K562 (cell line): ENCODE measurements around the gene AGPAT3. TPM values are rescaled to one million over a fixed set of nuclear protein-coding genes. Genes with fewer than 3 reads are reported as not detected.
A peak's percentile ranks its signal among the peaks of the same experiment; 100 is the strongest.

Experiments
- ATAC-seq: fragments of 200-7000 bp; cut with Tn5 transposase; 3 replicates; pipeline ENCODE4 v1.9.1; 2020; ENCODE audit warnings: moderate library complexity
- BruUV-seq: library from RNA; stranded (reverse); fragments of 400-500 nt; replicated peaks from 2 replicates; lab custom pipeline; 2021; lab: Mats Ljungman, UMichigan
- CTCF ChIA-PET: fragments of 300-600 bp; formaldehyde crosslinking; extraction: SDS; loops from one replicate; lab custom pipeline; 2021; ENCODE audit warnings: low intra/inter-chr PET ratio; lab: Yijun Ruan, JAX
- POLR2A ChIA-PET: fragments of 300-600, 350-650 bp; sonication (Branson Sonifier 250); formaldehyde crosslinking; extraction: SDS; loops from one replicate; lab custom pipeline; 2021; ENCODE audit warnings: antibody characterized with exemption, inconsistent platforms; lab: Yijun Ruan, JAX
- DNase-seq, 4 experiments: peaks; one replicate each; pipeline versions ENCODE4 v3.0.0 to v3.0.0-alpha.2; 2011 to 2018; ENCODE audit warnings: low spot score in 3 of 4, mixed read lengths in 3 of 4; ENCODE audit errors: extremely low read depth in 1 of 4
- FAIRE-seq: peaks from 2 replicates; lab custom pipeline; 2011; peaks lifted over from hg19 to GRCh38; lab: Jason Lieb, UNC
- H2AFZ ChIP-seq: 2 replicates; pipeline ENCODE4 v1.6.0; 2011; ENCODE audit warnings: low read depth, low read length, control low read depth, inconsistent platforms
- H3K27ac ChIP-seq: fragments of 200-600 bp; 3 replicates; pipeline ENCODE4 v1.8.0; 2011; ENCODE audit warnings: low read depth, mild to moderate bottlenecking, control low read depth, inconsistent platforms, low read length, moderate library complexity, mixed read lengths; ENCODE audit errors: extremely low read depth
- H3K27me3 ChIP-seq, 2 experiments: fragments of 300-600 bp in 1 of 2; 2 replicates in 1 of 2; 3 replicates in 1 of 2; pipeline versions ENCODE4 v1.6.0 to v1.8.0; 2011; ENCODE audit warnings: inconsistent platforms in 2 of 2, low read length in 2 of 2, mild to moderate bottlenecking in 1 of 2, mixed read lengths in 1 of 2, moderate library complexity in 1 of 2; ENCODE audit not compliant: control insufficient read depth in 2 of 2, insufficient read depth in 2 of 2
- H3K36me3 ChIP-seq: fragments of 300-600 bp; 3 replicates; pipeline ENCODE4 v1.8.0; 2011; ENCODE audit warnings: mild to moderate bottlenecking, low read length, inconsistent platforms; ENCODE audit not compliant: control insufficient read depth, insufficient read depth
- H3K4me1 ChIP-seq, 2 experiments: fragments of 200-600 bp in 1 of 2; replicated peaks in 1 of 2; 2 replicates in 1 of 2; 3 replicates in 1 of 2; pipeline versions ENCODE4 v1.5.1 to v1.8.0; 2011; ENCODE audit warnings: inconsistent platforms in 2 of 2, low read length in 2 of 2, mild to moderate bottlenecking in 1 of 2, mixed read lengths in 1 of 2, moderate library complexity in 1 of 2; ENCODE audit not compliant: control insufficient read depth in 2 of 2, insufficient read depth in 2 of 2
- H3K4me2 ChIP-seq: 2 replicates; pipeline ENCODE4 v1.6.1; 2011; ENCODE audit warnings: low read length, control low read depth, inconsistent platforms, mixed read lengths; ENCODE audit not compliant: insufficient read depth
- H3K4me3 ChIP-seq: fragments of 200-600 bp; sonication (generic), shearing (Covaris generic); 2 replicates; pipeline ENCODE4 v1.5.1; 2016; ENCODE audit warnings: control low read depth, inconsistent platforms
- H3K79me2 ChIP-seq: fragments of 200-600 bp; 3 replicates; pipeline ENCODE4 v1.8.0; 2011; ENCODE audit warnings: low read length, inconsistent platforms; ENCODE audit not compliant: control insufficient read depth, insufficient read depth
- H3K9ac ChIP-seq, 2 experiments: 2 replicates each; pipeline versions ENCODE4 v1.6.0 to v1.6.1; 2011; ENCODE audit warnings: low read depth in 2 of 2, low read length in 2 of 2, control low read depth in 1 of 2, inconsistent platforms in 1 of 2, mild to moderate bottlenecking in 1 of 2, mixed read lengths in 1 of 2; ENCODE audit not compliant: insufficient read depth in 1 of 2
- H3K9me1 ChIP-seq: one replicate; pipeline ENCODE4 v1.6.0; 2011; ENCODE audit warnings: inconsistent platforms, mild to moderate bottlenecking, low read length, moderate library complexity; ENCODE audit not compliant: control insufficient read depth, insufficient read depth
- H3K9me3 ChIP-seq: replicated peaks from 2 replicates; pipeline ENCODE4 v1.5.1; 2011; ENCODE audit warnings: low read depth, low read length, inconsistent platforms; ENCODE audit not compliant: control insufficient read depth, insufficient read depth
- H4K20me1 ChIP-seq: replicated peaks from 2 replicates; pipeline ENCODE4 v1.6.1; 2011; ENCODE audit warnings: low read length, inconsistent platforms, mixed read lengths; ENCODE audit not compliant: control insufficient read depth, insufficient read depth
- ARHGAP35 ChIP-seq: fragments of 450-650 bp; IDR thresholded peaks from 2 replicates; pipeline ENCODE4 v1.6.1; 2018; ENCODE audit not compliant: partially characterized antibody
- FOXK2 ChIP-seq, 2 experiments: fragments of 450-650 bp; IDR thresholded peaks in 1 of 2; conservative IDR thresholded peaks in 1 of 2; 2 replicates each; pipeline ENCODE4 v1.6.1; 2016; ENCODE audit warnings: low read depth in 2 of 2, mild to moderate bottlenecking in 1 of 2
- GATA2 ChIP-seq: sonication (generic); formaldehyde crosslinking; IDR thresholded peaks from 2 replicates; pipeline ENCODE4 v1.4.0; 2020; ENCODE audit warnings: mild to moderate bottlenecking, missing genetic modification reagents
- GTF2B ChIP-seq: IDR thresholded peaks from 2 replicates; pipeline ENCODE4 v1.6.1; 2011; ENCODE audit not compliant: insufficient read length; ENCODE audit errors: extremely low read depth
- ID3 ChIP-seq, 2 experiments: fragments of 250-450 bp in 1 of 2; fragments of 450-650 bp in 1 of 2; sonication (Bioruptor Pico) in 1 of 2; IDR thresholded peaks; 2 replicates each; pipeline versions ENCODE4 v1.6.1 to v1.8.0; 2016 to 2021; ENCODE audit warnings: mild to moderate bottlenecking in 2 of 2, moderate library complexity in 2 of 2, missing compliant biosample characterization in 1 of 2, missing genetic modification characterization in 1 of 2
- NR1H2 ChIP-seq: sonication (generic); formaldehyde crosslinking; IDR thresholded peaks from 2 replicates; pipeline ENCODE4 v1.4.0; 2020; ENCODE audit warnings: mild to moderate bottlenecking, missing genetic modification reagents
- PTRF ChIP-seq: fragments of 450-650 bp; IDR thresholded peaks from 2 replicates; pipeline ENCODE4 v1.6.1; 2016; ENCODE audit warnings: mild to moderate bottlenecking, missing genetic modification characterization, missing compliant biosample characterization
- RFX1 ChIP-seq: fragments of 450-650 bp; IDR thresholded peaks from 2 replicates; pipeline ENCODE4 v1.6.1; 2016; ENCODE audit warnings: mild to moderate bottlenecking, moderate library complexity
- TBL1XR1 ChIP-seq, 2 experiments: IDR thresholded peaks; 2 replicates each; pipeline ENCODE4 v1.6.1; 2012; ENCODE audit warnings: improper control_type of control experiment in 2 of 2, low read length in 2 of 2, mild to moderate bottlenecking in 1 of 2
- TGIF2 ChIP-seq: sonication (generic); formaldehyde crosslinking; IDR thresholded peaks from 2 replicates; pipeline ENCODE4 v1.8.1; 2022; ENCODE audit warnings: mild to moderate bottlenecking, missing genetic modification reagents, moderate library complexity
- THRAP3 ChIP-seq: fragments of 450-650 bp; IDR thresholded peaks from 2 replicates; pipeline ENCODE4 v1.6.1; 2016; ENCODE audit warnings: mild to moderate bottlenecking, inconsistent platforms, borderline replicate concordance
- ZBTB11 ChIP-seq, 3 experiments: fragments of 200-800 bp in 1 of 3; fragments of 250-450 bp in 1 of 3; fragments of 450-650 bp in 1 of 3; sonication (Bioruptor Pico) in 1 of 3; sonication (Bioruptor generic) in 1 of 3; formaldehyde crosslinking in 1 of 3; IDR thresholded peaks; 2 replicates each; pipeline versions ENCODE4 v1.6.1 to v1.8.0; 2016 to 2022; ENCODE audit warnings: mild to moderate bottlenecking in 2 of 3, missing genetic modification characterization in 2 of 3, missing compliant biosample characterization in 1 of 3, moderate library complexity in 1 of 3
- ZKSCAN8 ChIP-seq: fragments of 200-800 bp; sonication (Bioruptor generic); IDR thresholded peaks from 2 replicates; pipeline ENCODE4 v1.6.1; 2016; ENCODE audit warnings: missing genetic modification characterization, missing compliant biosample characterization
- ZNF121 ChIP-seq: sonication (generic); formaldehyde crosslinking; conservative IDR thresholded peaks from 2 replicates; pipeline ENCODE4 v1.8.0; 2022; ENCODE audit warnings: missing genetic modification reagents
- ZNF253 ChIP-seq: fragments of 250-450 bp; sonication (Bioruptor Pico); conservative IDR thresholded peaks from 2 replicates; pipeline ENCODE4 v1.6.1; 2021; ENCODE audit warnings: mild to moderate bottlenecking
- ZNF668 ChIP-seq: fragments of 250-450 bp; sonication (Bioruptor Pico); IDR thresholded peaks from 2 replicates; pipeline ENCODE4 v1.8.0; 2022; ENCODE audit warnings: mild to moderate bottlenecking, inconsistent platforms
- ZNF76 ChIP-seq: fragments of 250-450 bp; sonication (Bioruptor Pico); IDR thresholded peaks from 2 replicates; pipeline ENCODE4 v1.4.0; 2020; ENCODE audit warnings: mild to moderate bottlenecking, moderate library complexity, borderline replicate concordance
- WGBS: fragments of 100-300 bp; shearing (Covaris generic); methylation state at CpG from one replicate; pipeline ENCODE4 v1.1.6; 2016; ENCODE audit warnings: low coverage, mixed read lengths; ENCODE audit not compliant: insufficient coverage; ENCODE audit errors: missing lambda C conversion rate; 5-methylcytosine and 5-hydroxymethylcytosine counted together
- in situ Hi-C: fragments of 300-500 bp; cut with MboI; formaldehyde crosslinking; loops from 4 replicates; pipeline ENCODE4 v1.15.0; 2018; ENCODE audit warnings: inconsistent platforms, mixed read lengths
- intact Hi-C: fragments of 100-400 bp; cut with micrococcal nuclease; formaldehyde crosslinking; loops from 2 replicates; pipeline ENCODE4 v1.14.2; 2022
- polyA plus RNA-seq, 8 experiments: library from polyadenylated mRNA; depleted of rRNA in 4 of 8; stranded (reverse) in 5 of 8; unstranded in 3 of 8; fragments of >200 nt; fragmentation: Nextera tagmentation in 2 of 8; fragmentation: Illumina TruSeq in 1 of 8; extraction: Ambion mirVana in 2 of 8; extraction: Trizol in 1 of 8; gene quantifications; 2 replicates each; pipeline versions ENCODE4 v1.2.1 to v1.2.3, GENCODE V29; 2011 to 2014; ENCODE audit warnings: inconsistent platforms in 1 of 8, missing spikeins in 1 of 8
- total RNA-seq, 7 experiments: library from RNA; depleted of rRNA in 6 of 7; stranded (reverse); fragments of >200 nt in 6 of 7; fragmentation: Illumina TruSeq in 2 of 7; extraction: Trizol in 2 of 7; gene quantifications; 2 replicates each; pipeline versions ENCODE4 v1.2.1 to v1.2.3, GENCODE V29; 2011 to 2021; ENCODE audit warnings: low replicate concordance in 1 of 7

The AGPAT3 gene
- total and polyA plus RNA-seq, 9 of the 15 experiments (the other 6 are each of a cell fraction or from before 2014, with no cell fraction given) = 1.5 to 88.4 (median 35.7) TPM

- POLR2A ChIA-PET = interaction anchor here (0.7 kb wide), 1 partner anchor 23 kb away, joined by 3 read pairs; no protein-coding TSS in a partner anchor
- Histone ChIP-seq H3K27ac (peak overlapping the region; percentile 71), H3K4me2 (peak overlapping the region; percentile 10; the same call in 1 of the 2 replicates), H3K9ac (peak overlapping the region; percentile 29 to 42; a peak in 3 of 4 replicates), H4K20me1 (no peaks in the 10 kb centered on the region), H3K4me1 (peaks cover 40 to 71% of the 10 kb centered on the region in 2 experiments), H3K9me3 (no peaks in the 10 kb centered on the region), H3K4me3 (no peak overlapping the region), H3K9me1 (no peaks in the 10 kb centered on the region), H3K79me2 (peaks cover 5% of the 10 kb centered on the region; the same call in 1 of the 3 replicates), H2AFZ (peak overlapping the region; percentile 68), H3K27me3 (no peaks in the 10 kb centered on the region), H3K36me3 (no peaks in the 10 kb centered on the region)
- WGBS = 29% methylated on average over 8 of the region's 8 CpGs
- ATAC-seq (no peak), DNase-seq (peak in 1 of 4 experiments; percentile 67), FAIRE-seq (peak; percentile 60)
- CTCF ChIA-PET = no interaction called here
- BruUV-seq = no TSS peak
- in situ Hi-C loops = no loop called here
- intact Hi-C loops = loop anchor here (5.0 kb wide), 1 partner anchor 33 kb away; no protein-coding TSS in a partner anchor
- TF ChIP-seq ZKSCAN8 (CRISPR knock-in tag) (peak; percentile 67; the same call in 1 of the 2 replicates), ARHGAP35 (no peak), RFX1 (peak; percentile 91), ZNF76 (CRISPR knock-in tag) (0 out of 2 replicates have a peak, but pooled peaks have one; percentile 56), NR1H2 (no peak), ZNF668 (CRISPR knock-in tag) (no peak), PTRF (peak; percentile 72), TGIF2 (CRISPR knock-in tag) (no peak), THRAP3 (no peak), ZNF121 (CRISPR knock-in tag) (no peak), ID3 (CRISPR knock-in tag; IDR thresholded peaks at IDR 0.05) (no peak), ID3 (tag; IDR thresholded peaks at IDR 0.05) (0 out of 2 replicates have a peak, but pooled peaks have one; percentile 42), ZBTB11 (CRISPR knock-in tag; IDR thresholded peaks at IDR 0.05) (peak in 1 of 3 experiments; percentile 51; a peak in 2 of 6 replicates), GATA2 (CRISPR knock-in tag) (no peak), FOXK2 (conservative IDR thresholded peaks at IDR 0.05 in 1 of 2, IDR thresholded peaks at IDR 0.05 in 1 of 2; ENCODE audit: low read depth in 2 of 2) (0 out of 4 replicates have a peak, but pooled peaks of 1 of the 2 experiments have one; percentile 11), TBL1XR1 (IDR thresholded peaks at IDR 0.05; ENCODE audit: low read length in 2 of 2) (no peak), ZNF253 (no peak), GTF2B (no peak)
Measured at GRCh38 chr21:43859747-43860214, 5.2 kb upstream of the AGPAT3 start.
